ENCODE results near the gene GLI1. TPM values are rescaled to one million over a fixed set of nuclear protein-coding genes. Genes with fewer than 3 reads are reported as not detected.
"Not testable (repeated sequence)": the region's sequence is repeated elsewhere in the genome, so short reads cannot be mapped to it uniquely, and the experiment has no call there.

The GLI1 gene
- total RNA-seq, 1 donor from 2014 or later = 1.5 TPM

DNA sequence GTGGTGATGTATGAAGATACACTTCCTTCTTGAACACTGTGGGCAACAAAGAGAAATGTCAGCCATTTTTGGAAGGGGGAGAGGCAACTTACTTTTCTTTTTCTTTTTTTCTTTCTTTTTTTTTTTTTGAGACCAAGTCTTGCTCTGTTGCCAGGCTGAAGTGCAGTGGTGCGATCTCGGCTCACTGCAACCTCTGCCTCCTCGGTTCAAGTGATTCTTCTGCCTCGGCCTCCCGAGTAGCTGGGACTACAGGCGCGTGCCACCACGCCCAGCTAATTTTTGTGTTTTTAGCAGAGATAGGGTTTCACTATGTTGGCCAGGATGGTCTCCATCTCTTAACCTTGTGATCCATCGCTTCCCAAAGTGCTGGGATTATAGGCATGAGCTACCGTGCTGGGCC, 58.1 kb downstream of the GLI1 start:
- H3K27me3 Mint-ChIP-seq (ENCODE audit: insufficient read depth); DNase-seq (ENCODE audit: low spot score); H3K9me3 Mint-ChIP-seq; intact Hi-C loops (cut with micrococcal nuclease): not testable (repeated sequence)
- Mint-ChIP-seq H3K27ac (peak overlapping the region; percentile 67), H3K36me3 (ENCODE audit: low read depth) (peaks cover 56% of the 10 kb centered on the region), H3K4me3 (peak overlapping the region; percentile 22), H3K4me1 (ENCODE audit: low read depth) (peaks cover 53% of the 10 kb centered on the region)

DNA sequence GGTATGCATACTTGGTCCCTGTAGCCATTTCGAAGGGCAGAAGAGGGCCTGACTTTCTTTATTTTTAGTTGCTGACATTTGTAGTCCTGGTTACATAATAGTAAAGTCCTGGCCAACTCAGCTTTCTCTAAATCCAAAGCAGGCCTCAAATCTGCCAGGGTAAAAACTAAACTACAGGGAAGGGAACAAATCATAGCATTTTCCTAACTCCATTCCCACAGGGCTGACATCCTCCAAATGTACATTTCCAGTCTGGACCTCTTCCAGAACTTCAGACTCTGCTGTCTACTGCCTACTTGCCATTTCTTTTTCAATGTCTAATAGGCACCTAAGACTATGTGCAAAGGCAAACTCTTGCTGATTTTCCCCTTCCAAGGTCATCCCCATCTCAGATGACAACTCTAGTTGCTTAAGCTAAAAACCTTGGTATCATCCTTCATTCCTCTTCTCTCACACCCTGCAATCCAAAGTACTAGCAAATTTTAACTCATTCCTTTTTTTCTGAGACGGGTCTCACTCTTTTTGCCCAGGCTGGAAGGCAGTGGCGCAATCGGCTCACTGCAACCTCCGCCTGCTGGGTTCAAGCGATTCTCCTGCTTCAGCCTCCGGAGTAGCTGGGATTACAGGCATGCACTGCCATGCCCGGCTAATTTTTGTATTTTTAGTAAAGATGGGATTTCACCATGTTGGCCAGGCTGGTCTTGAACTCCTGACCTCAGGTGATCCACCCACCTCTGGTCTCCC, 58.8 kb downstream of the GLI1 start:
- intact Hi-C loops (cut with micrococcal nuclease) = no loop called here
- no peak for DNase-seq (ENCODE audit: low spot score)
- Mint-ChIP-seq H3K27ac (no peak overlapping the region), H3K36me3 (ENCODE audit: low read depth) (peaks cover 50% of the 10 kb centered on the region), H3K4me1 (ENCODE audit: low read depth) (peaks cover 50% of the 10 kb centered on the region), H3K9me3 (no peaks in the 10 kb centered on the region), H3K4me3 (peak overlapping the region; percentile 97), H3K27me3 (ENCODE audit: insufficient read depth) (no peaks in the 10 kb centered on the region)

- Mint-ChIP-seq H3K4me1 (ENCODE audit: low read depth) (peaks cover 57% of the 10 kb centered on the region), H3K9me3 (no peaks in the 10 kb centered on the region), H3K27ac (peak overlapping the region; percentile 100), H3K27me3 (ENCODE audit: insufficient read depth) (no peaks in the 10 kb centered on the region), H3K36me3 (ENCODE audit: low read depth) (peaks cover 50% of the 10 kb centered on the region), H3K4me3 (peak overlapping the region; percentile 97)
- no peak for DNase-seq (ENCODE audit: low spot score)
- intact Hi-C loops (cut with micrococcal nuclease) = no loop called here
Measured at GRCh38 chr12:57518920-57519795, 59.6 kb downstream of the GLI1 start.

DNA sequence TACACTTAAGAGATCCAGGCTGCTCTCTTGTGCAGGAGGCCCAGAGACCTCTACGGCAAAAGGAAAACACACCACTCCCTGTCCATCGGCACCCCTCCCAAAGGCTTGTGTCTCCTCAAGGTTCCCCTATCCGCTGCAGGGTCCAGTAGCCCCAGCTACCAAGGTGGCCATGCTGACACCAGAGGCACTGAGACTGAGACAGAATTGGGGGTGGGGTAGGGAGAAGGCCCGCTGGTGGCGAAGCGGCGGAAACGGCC, 60.1 kb downstream of the GLI1 start:
- no peak for DNase-seq (ENCODE audit: low spot score)
- no peaks in the 10 kb centered on the region for H3K9me3 Mint-ChIP-seq
- peaks cover 62% of the 10 kb centered on the region for H3K4me1 Mint-ChIP-seq (ENCODE audit: low read depth)
- H3K4me3 Mint-ChIP-seq = peak overlapping the region; percentile 97
- intact Hi-C loops (cut with micrococcal nuclease) = loop anchor here (1.0 to 5.0 kb wide), 9 partner anchors 31 to 1592 kb away; partner anchors contain the start of genes ARHGAP9, CTDSP2, GLI1 and MARS1
- H3K27ac Mint-ChIP-seq = peak overlapping the region; percentile 100
- H3K36me3 Mint-ChIP-seq (ENCODE audit: low read depth) = peaks cover 47% of the 10 kb centered on the region
- H3K27me3 Mint-ChIP-seq (ENCODE audit: insufficient read depth) = no peaks in the 10 kb centered on the region

- H3K27ac Mint-ChIP-seq = peak within 1 kb of the TSS; percentile 100
- intact Hi-C loops (cut with micrococcal nuclease) = loop anchor here (1.0 to 5.0 kb wide), 9 partner anchors 32 to 1593 kb away; partner anchors contain the start of genes ARHGAP9, CTDSP2, GLI1 and MARS1
- H3K4me3 Mint-ChIP-seq = peak within 1 kb of the TSS; percentile 97
- H3K9me3 Mint-ChIP-seq = no peaks in the 10 kb centered on the region
- H3K27me3 Mint-ChIP-seq (ENCODE audit: insufficient read depth) = no peaks in the 10 kb centered on the region
- peak; percentile 99 for DNase-seq (ENCODE audit: low spot score)
- peaks cover 43% of the 10 kb centered on the region for H3K36me3 Mint-ChIP-seq (ENCODE audit: low read depth)
- H3K4me1 Mint-ChIP-seq (ENCODE audit: low read depth) = peaks cover 62% of the 10 kb centered on the region
Measured at GRCh38 chr12:57520053-57520818, 60.7 kb downstream of the GLI1 start, which contains the start of gene DDIT3. TSS of gene DDIT3 (minus strand) at chr12:57520514. CDS start at chr12:57517406, 3,108 bp downstream.

DNA sequence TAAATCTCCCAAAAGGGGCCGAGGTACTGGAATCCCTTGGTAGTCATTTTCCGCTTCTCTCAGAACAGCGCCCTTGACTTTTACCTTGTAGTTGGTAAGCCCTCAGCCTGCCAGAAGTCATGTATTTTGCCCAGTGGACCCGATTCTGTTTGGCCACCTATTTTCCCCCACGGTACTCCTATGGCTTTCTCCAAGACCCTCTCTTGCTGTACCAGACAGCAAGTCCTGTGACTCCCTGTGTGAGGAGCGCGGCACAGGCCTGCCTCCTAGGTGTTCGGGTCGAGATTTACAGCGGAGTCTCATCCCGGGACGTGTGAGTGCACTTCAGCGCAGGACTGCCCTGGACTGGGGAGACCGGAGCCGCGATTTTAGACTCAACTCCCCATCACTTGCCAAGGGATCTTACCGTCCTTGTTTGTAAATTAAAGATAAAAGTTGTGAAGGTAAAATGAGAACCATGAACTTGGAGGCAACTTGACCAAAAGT, 62.0 kb downstream of the GLI1 start:
- H3K4me3 Mint-ChIP-seq = peak overlapping the region; percentile 86
- H3K4me1 Mint-ChIP-seq (ENCODE audit: low read depth) = peaks cover 61% of the 10 kb centered on the region
- no peak for DNase-seq (ENCODE audit: low spot score)
- no peaks in the 10 kb centered on the region for H3K9me3 Mint-ChIP-seq
- H3K27me3 Mint-ChIP-seq (ENCODE audit: insufficient read depth) = no peaks in the 10 kb centered on the region
- peak overlapping the region; percentile 100 for H3K27ac Mint-ChIP-seq
- peaks cover 32% of the 10 kb centered on the region for H3K36me3 Mint-ChIP-seq (ENCODE audit: low read depth)
- intact Hi-C loops (cut with micrococcal nuclease) = loop anchor here (1.0 to 5.0 kb wide), 10 partner anchors 26 to 1594 kb away; partner anchors contain the start of genes ATP23, CDK4, CTDSP2 and DCTN2

Other genes with a start within 250 kb of the GLI1 start
- gene NXPH4, start 243.0 kb upstream of the GLI1 start, total RNA-seq = 0.36 and 0.49 TPM in 2 replicates
- 276 and 280 TPM in 2 replicates for gene SHMT2, start 230.1 kb upstream of the GLI1 start, total RNA-seq
- gene STAC3, start 208.6 kb upstream of the GLI1 start, total RNA-seq = 3.1 and 4.2 TPM in 2 replicates
- gene R3HDM2, start 28.7 kb upstream of the GLI1 start, total RNA-seq = 39.0 and 44.6 TPM in 2 replicates
- gene INHBC, start 25.0 kb upstream of the GLI1 start, total RNA-seq = 0.15 TPM in 1 of 2 replicates, not detected in the other
- 0.22 and 0.41 TPM in 2 replicates for gene INHBE, start 4.5 kb upstream of the GLI1 start, total RNA-seq
- 102 TPM in 2 replicates for gene ARHGAP9, start 20.1 kb downstream of the GLI1 start, total RNA-seq
- gene MARS1, start 28.3 kb downstream of the GLI1 start, total RNA-seq = 283 and 318 TPM in 2 replicates
- gene DDIT3, start 60.7 kb downstream of the GLI1 start, total RNA-seq = 17.8 and 18.1 TPM in 2 replicates
- gene MBD6, start 63.0 kb downstream of the GLI1 start, total RNA-seq = 63.3 and 66.8 TPM in 2 replicates
- gene DCTN2, start 87.4 kb downstream of the GLI1 start, total RNA-seq = 78.6 and 83.5 TPM in 2 replicates
- 2.4 TPM in 2 replicates for gene KIF5A, start 90.3 kb downstream of the GLI1 start, total RNA-seq
- 22.8 and 25.7 TPM in 2 replicates for gene PIP4K2C, start 131.4 kb downstream of the GLI1 start, total RNA-seq
- gene DTX3, start 145.0 kb downstream of the GLI1 start, total RNA-seq = 16.8 and 18.5 TPM in 2 replicates
- 0.60 and 1.5 TPM in 2 replicates for gene ARHGEF25, start 151.7 kb downstream of the GLI1 start, total RNA-seq
- 4.4 and 4.6 TPM in 2 replicates for gene B4GALNT1, start 173.4 kb downstream of the GLI1 start, total RNA-seq
- gene OS9, start 234.3 kb downstream of the GLI1 start, total RNA-seq = 99.6 and 100.0 TPM in 2 replicates